LHCN-M2 (cell line): ENCODE data around the gene LPIN2. TPM values are rescaled to one million over a fixed set of nuclear protein-coding genes. Genes with fewer than 3 reads are reported as not detected.

Experiments used
- total RNA-seq: library from RNA; depleted of rRNA; stranded (reverse); fragments of >200 nt; gene quantifications from 2 replicates; pipeline ENCODE4 v1.2.3, GENCODE V29; 2014; rRNA removed

The LPIN2 gene
- total RNA-seq, 1 experiment from 2014 or later = 38.9 TPM

Other genes starting within 250 kb of the LPIN2 start
- gene EMILIN2, start 166.1 kb downstream of the LPIN2 start, total RNA-seq = 0.75 and 1.2 TPM in 2 replicates
- gene MYOM1, start 206.8 kb upstream of the LPIN2 start, total RNA-seq = under 0.01 and 0.06 TPM in 2 replicates
- gene MYL12A, start 234.7 kb upstream of the LPIN2 start, total RNA-seq = 648 and 690 TPM in 2 replicates
- gene MYL12B, start 249.0 kb upstream of the LPIN2 start, total RNA-seq = 378 and 399 TPM in 2 replicates